ENCODE data around the gene MORC3. TPM values are rescaled to one million over a fixed set of nuclear protein-coding genes. Genes with fewer than 3 reads are reported as not detected.
"Not testable (repeated sequence)": the region's sequence is repeated elsewhere in the genome, so short reads cannot be mapped to it uniquely, and the experiment has no call there.

The MORC3 gene, protein sequence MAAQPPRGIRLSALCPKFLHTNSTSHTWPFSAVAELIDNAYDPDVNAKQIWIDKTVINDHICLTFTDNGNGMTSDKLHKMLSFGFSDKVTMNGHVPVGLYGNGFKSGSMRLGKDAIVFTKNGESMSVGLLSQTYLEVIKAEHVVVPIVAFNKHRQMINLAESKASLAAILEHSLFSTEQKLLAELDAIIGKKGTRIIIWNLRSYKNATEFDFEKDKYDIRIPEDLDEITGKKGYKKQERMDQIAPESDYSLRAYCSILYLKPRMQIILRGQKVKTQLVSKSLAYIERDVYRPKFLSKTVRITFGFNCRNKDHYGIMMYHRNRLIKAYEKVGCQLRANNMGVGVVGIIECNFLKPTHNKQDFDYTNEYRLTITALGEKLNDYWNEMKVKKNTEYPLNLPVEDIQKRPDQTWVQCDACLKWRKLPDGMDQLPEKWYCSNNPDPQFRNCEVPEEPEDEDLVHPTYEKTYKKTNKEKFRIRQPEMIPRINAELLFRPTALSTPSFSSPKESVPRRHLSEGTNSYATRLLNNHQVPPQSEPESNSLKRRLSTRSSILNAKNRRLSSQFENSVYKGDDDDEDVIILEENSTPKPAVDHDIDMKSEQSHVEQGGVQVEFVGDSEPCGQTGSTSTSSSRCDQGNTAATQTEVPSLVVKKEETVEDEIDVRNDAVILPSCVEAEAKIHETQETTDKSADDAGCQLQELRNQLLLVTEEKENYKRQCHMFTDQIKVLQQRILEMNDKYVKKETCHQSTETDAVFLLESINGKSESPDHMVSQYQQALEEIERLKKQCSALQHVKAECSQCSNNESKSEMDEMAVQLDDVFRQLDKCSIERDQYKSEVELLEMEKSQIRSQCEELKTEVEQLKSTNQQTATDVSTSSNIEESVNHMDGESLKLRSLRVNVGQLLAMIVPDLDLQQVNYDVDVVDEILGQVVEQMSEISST
- total RNA-seq: 31.7 TPM

DNA sequence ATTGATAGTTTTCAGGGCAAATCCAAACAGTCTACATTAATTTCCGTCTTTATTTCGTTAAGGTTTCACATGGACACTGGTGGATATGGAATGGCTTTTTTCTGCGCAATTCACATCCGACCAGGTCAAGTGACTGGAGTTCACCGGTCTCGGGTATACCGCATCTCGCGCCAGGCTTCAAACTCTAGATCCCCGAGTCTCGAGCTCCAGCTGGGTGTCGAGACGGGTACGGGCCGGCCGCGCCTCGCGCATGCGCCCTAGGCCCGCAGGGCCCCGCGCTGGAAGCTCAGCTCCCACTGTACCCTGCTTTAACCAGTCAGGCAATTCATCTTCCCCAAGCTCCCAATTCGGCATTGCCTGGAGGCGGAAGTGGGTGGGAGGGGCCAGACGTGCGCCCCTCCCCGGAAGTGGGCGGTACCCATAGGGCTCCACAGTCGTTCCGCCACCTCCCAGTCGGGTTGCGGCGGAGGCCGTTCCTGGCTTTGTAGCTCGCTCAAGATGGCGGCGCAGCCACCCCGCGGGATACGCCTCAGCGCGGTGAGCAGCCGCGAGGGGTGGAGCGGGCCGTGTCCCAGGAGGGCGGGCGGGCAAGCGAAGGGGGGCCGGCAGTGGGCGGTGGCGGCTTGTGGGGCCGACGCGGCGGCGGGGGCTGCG, at the start of gene MORC3:
TSS of gene MORC3 (plus strand) at position 431 of the 654 bp plus-strand sequence. CDS start at position 499, 68 bp downstream.
- peak; percentile 98 for DNase-seq (ENCODE audit: low spot score)

DNA sequence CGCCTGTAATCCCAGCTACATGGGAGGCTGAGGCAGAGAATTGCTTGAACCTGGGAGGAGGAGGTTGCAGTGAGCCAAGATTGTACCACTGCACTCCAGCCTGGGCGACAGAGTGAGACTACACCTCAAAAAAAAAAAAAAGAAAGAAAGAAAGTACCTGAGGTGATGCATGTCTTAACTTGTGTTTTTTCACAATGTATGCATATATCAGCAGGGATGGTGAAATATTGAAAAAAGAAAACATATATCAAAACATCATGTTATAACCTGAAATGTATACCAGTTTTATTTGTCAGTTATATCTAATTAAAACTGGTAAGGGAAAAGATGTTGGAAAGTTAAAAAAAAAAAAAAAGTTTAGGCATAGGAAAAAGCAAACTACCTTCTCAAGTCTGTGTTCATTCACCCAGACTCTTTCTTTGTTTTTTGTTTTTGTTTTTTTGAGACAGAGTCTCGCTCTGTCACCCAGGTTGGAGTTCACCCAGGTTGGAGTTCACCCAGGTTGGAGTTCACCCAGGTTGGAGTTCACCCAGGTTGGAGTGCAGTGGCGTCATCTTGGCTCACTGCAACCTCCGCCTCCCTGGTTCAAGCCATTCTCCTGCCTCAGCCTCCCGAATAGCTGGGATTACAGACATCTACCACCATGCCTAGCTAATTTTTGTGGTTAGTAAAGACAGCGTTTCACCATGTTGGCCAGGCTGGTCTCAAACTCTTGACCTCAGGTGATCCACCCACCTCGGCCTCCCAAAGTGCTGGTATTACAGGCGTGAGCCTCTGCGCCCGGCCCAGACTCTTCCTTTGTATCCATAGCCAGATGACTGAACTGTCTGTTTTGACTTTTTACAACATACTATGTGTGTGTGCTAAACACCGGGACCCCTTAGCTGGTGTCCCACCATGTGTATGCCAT, 49.0 kb upstream of the MORC3 start:
- DNase-seq (ENCODE audit: low spot score): not testable (repeated sequence)

- no peak for DNase-seq (ENCODE audit: low spot score)
Measured at GRCh38 chr21:36274128-36274527, 45.9 kb upstream of the MORC3 start.

GRCh38 chr21:36282568-36283230, 37.3 kb upstream of the MORC3 start:
- no peak for DNase-seq (ENCODE audit: low spot score)

GRCh38 chr21:36283231-36283622, 36.8 kb upstream of the MORC3 start:
- DNase-seq (ENCODE audit: low spot score): not testable (repeated sequence)

DNA sequence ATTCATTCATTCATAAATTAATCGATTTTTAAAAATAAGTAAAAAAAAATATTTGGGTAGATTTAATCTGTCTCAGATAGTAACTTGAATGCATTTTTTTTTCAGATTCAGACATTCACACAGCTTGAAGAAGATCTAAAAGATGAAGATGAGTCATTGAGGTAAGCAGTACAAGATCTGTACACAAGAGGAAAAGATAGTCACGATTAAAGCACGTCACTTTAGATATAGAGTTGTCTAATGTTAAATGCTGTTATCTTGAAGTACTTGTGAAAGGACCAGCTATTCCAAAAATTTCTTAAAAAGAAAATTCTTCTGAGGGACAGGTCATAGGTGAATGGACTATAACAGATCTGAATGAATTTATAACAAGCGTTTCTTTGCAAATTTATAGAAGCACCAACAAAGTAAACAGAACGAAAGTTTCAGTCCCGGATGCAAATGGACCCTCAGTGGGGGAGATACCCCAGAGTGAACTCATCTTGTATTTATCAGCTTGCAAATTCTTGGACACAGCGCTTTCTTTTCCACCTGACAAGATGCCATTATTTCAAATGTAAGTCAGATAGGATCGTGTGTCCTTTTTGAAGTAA, 31.2 kb upstream of the MORC3 start:
- DNase-seq (ENCODE audit: low spot score): no peak

DNA sequence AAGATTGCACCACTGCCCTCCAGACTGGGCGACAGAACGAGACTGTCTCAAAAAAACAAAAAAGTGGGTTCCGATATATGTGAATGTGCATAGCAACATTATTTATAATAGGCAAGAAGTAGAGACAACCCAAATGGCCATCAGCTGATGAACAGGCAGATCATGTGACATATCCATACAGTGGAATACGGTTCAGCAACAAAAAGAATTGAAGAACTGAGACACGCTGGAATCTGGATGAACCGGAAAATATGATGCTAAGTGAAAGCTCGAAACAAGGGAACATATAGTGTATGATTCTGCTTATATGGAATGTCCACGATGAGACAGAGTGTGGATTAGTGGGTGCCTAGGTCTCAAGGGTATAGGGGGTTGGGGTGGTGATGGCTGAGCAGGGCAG, 28.5 kb upstream of the MORC3 start:
- DNase-seq (ENCODE audit: low spot score): no peak

DNA sequence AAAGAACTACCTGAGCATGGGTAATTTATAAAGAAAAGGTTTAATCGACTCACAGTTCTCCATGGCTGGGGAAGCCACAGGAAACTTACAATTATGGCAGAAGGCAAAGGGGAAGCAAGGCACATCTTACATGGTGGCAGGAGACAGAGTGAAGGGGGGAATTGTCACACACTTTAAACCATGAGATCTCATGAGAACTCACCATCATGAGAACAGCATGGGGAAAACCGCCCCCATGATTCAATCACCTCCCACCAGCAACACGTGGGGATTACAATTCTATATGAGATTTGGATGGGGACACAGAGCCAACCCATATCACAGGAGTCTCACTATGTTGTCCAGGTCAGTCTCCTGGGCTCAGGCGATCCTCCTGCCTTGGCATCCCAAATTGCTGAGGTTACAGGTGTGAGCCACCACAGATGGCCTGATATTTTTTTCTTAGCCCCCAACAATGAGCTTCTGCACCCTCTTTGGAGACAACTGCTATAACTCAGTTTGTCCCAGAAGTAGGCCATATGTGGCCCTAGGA, 22.5 kb upstream of the MORC3 start:
- no peak for DNase-seq (ENCODE audit: low spot score)

- peak; percentile 80 for DNase-seq (ENCODE audit: low spot score)
Measured at GRCh38 chr21:36297938-36298572, 21.9 kb upstream of the MORC3 start.

- no peak for DNase-seq (ENCODE audit: low spot score)
Measured at GRCh38 chr21:36306872-36307534, 13.0 kb upstream of the MORC3 start.

DNA sequence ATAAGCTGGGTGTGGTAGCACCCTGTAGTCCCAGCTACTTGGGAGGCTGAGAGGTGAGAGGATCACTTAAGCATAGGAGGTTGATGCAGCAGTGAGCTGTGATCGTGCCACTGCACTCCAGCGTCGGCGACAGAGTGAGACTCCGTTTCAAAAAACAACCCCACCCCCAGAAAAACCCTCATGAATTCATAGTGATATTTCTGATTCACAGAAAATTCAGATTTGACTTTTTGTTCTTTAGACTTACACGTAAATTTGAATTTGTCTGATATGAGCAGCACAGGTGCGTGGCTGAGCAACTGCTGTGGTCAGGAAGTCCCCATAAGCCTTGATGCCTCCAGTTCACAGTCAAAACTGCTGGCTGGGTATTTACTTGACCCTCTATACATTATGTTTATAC, 10.0 kb upstream of the MORC3 start:
- DNase-seq (ENCODE audit: low spot score): no peak

DNA sequence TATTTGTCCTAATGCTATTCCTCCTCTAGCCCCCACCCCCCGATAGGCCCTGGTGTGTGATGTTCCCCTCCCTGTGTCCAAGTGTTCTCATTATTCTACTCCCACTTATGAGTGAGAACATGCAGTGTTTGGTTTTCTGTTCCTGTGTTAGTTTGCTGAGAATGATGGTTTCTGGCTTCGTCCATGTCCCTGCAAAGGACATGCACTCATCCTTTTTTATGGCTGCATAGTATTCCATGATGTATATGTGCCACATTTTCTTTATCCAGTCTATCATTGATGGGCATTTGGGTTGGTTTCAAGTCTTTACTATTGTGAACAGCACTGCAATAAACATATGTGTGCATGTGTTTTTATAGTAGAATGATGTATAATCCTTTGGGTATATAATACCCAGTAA, 6.6 kb upstream of the MORC3 start:
- DNase-seq (ENCODE audit: low spot score): not testable (repeated sequence)

GRCh38 chr21:36316045-36316444, 4.0 kb upstream of the MORC3 start:
- DNase-seq (ENCODE audit: low spot score): not testable (repeated sequence)

DNA sequence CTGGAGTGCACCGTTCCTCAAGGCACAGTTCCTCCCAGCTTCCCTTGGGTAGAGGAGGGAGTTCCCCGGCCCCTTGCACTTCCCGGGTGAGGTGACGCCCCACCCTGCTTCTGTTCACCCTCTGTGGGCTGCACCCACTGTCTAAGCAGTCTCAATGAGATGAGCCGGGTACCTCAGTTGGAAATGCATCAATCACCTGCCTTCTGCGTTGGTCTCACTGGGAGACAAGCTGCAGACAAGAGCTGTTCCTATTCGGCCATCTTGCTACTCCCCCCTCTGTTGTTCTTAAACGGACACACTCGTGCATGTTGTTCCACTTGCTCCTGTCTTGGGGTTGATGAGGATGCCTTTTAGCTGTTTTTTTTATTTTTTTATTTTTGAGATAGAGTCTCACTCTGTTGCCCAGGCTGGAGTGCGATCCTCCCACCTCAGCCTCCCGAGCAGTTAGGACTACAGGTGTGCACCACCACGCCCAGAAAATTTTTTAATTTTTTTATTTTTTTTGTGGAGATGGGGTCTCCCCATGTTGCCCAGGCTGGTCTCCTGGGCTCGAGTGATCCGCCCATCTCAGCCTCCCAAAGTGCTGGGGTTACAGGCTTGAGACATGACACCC, 3.0 kb upstream of the MORC3 start:
- no peak for DNase-seq (ENCODE audit: low spot score)

GRCh38 chr21:36319406-36319766, 611 bp upstream of the MORC3 start:
- not testable (repeated sequence) for DNase-seq (ENCODE audit: low spot score)

GRCh38 chr21:36320421-36321324, 676 bp downstream of the MORC3 start:
- DNase-seq (ENCODE audit: low spot score): peak; percentile 49
